ENCODE data around the gene P2RY8. TPM values are rescaled to one million over a fixed set of nuclear protein-coding genes. Genes with fewer than 3 reads are reported as not detected.

Gene P2RY8
- total and polyA plus RNA-seq, 2 of the 4 experiments (the other 2 are of a cell fraction), result not detected

DNA sequence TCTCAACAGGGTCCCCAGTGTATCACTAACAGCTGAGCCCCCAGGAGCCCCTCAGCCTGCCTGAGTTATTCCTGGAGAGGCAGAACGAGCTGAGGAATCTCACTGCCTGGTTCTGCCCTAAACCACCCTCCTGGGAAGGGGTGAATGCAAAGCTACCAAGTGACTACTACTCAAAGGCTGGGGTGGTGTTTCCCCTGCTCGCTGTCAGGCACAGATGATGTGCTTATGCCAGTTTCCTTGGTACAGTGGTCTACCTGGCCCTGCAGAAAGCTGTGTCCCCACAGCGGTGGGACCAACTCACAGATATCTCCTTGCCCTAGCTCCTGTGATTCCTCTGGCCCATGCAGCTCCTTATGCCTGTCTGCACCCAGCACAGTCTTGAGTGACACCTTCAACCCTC is 48.8 kb downstream of the P2RY8 start:
- H3K9me1 ChIP-seq (ENCODE audit: insufficient read depth, low read length), result no peaks in the 10 kb centered on the region
- no peak overlapping the region for H2AK9ac ChIP-seq (replicated peaks; ENCODE audit: low read depth, low read length, poor library complexity)
- H3K36me3 ChIP-seq (ENCODE audit: control insufficient read depth, insufficient read depth, low read length), result no peaks in the 10 kb centered on the region
- peaks cover 26% of the 10 kb centered on the region; the same call in 1 of the 2 replicates for H3K9me3 ChIP-seq (ENCODE audit: control insufficient read depth, insufficient read depth, low read length)
- dilution Hi-C loops (cut with HindIII; ENCODE audit: low sequenced_read_pairs, unreplicated experiment), result no loop called here
- in situ Hi-C loops (cut with MboI; ENCODE audit: low sequenced_read_pairs), result no loop called here
- no peaks in the 10 kb centered on the region for H3K79me1 ChIP-seq (ENCODE audit: low read depth in 1 of 2, low read length in 2 of 2)
- H2BK120ac ChIP-seq (ENCODE audit: low read depth, low read length), result no peak overlapping the region
- H3K23ac ChIP-seq (ENCODE audit: low read depth, low read length), result no peak overlapping the region
- H3K9ac ChIP-seq (ENCODE audit: low read depth, low read length), result no peak overlapping the region
- 70% methylated on average over 2 of the region's 3 CpGs; no CpG with 5 or more reads in 1 of the 2 experiments for WGBS, 2 experiments (ENCODE audit: extremely low coverage in 2 of 2, insufficient read length in 1 of 2)
- H3K4ac ChIP-seq (ENCODE audit: low read depth, low read length), result no peak overlapping the region
- no peak overlapping the region for H4K91ac ChIP-seq (ENCODE audit: insufficient read depth, low read depth, low read length)
- intact Hi-C loops (cut with micrococcal nuclease), result no loop called here
- H3K4me2 ChIP-seq (ENCODE audit: low read depth, low read length), result no peak overlapping the region
- H2AFZ ChIP-seq (replicated peaks; ENCODE audit: low read length, poor library complexity), result no peak overlapping the region
- H3K27me3 ChIP-seq (ENCODE audit: control insufficient read depth, insufficient read depth, low read length), result no peaks in the 10 kb centered on the region
- no peak overlapping the region for H4K8ac ChIP-seq (ENCODE audit: low read depth in 2 of 2, low read length in 2 of 2)
- TF ChIP-seq POLR2A (IDR thresholded peaks at IDR 0.05; ENCODE audit: low read depth, low read length), result no peak
- TF ChIP-seq NFE2L2 (IDR thresholded peaks at IDR 0.05; ENCODE audit: low read depth, low read length), result no peak
- TF ChIP-seq BHLHE40 (IDR thresholded peaks at IDR 0.05; ENCODE audit: low read depth, low read length), result no peak
- no peak for TF ChIP-seq RCOR1 (IDR thresholded peaks at IDR 0.05; ENCODE audit: insufficient replicate concordance, low read length)
- no peak for TF ChIP-seq RFX5 (IDR thresholded peaks at IDR 0.05; ENCODE audit: low read depth, low read length)
- no peak for TF ChIP-seq ELK1 (IDR thresholded peaks at IDR 0.05; ENCODE audit: borderline replicate concordance, low read depth, low read length)
- no peak for TF ChIP-seq SMC3 (IDR thresholded peaks at IDR 0.05; ENCODE audit: low read depth, low read length)
- no peak for TF ChIP-seq CTCF (conservative IDR thresholded peaks at IDR 0.05; ENCODE audit: low read depth, low read length)
- no peak for TF ChIP-seq MAFK (IDR thresholded peaks at IDR 0.05; ENCODE audit: low read depth, low read length)
- TF ChIP-seq CHD1 (IDR thresholded peaks at IDR 0.05; ENCODE audit: low read depth, low read length), result no peak
- TF ChIP-seq MAZ (IDR thresholded peaks at IDR 0.05; ENCODE audit: borderline replicate concordance, low read depth, low read length), result no peak
- TF ChIP-seq, protein P1, sequence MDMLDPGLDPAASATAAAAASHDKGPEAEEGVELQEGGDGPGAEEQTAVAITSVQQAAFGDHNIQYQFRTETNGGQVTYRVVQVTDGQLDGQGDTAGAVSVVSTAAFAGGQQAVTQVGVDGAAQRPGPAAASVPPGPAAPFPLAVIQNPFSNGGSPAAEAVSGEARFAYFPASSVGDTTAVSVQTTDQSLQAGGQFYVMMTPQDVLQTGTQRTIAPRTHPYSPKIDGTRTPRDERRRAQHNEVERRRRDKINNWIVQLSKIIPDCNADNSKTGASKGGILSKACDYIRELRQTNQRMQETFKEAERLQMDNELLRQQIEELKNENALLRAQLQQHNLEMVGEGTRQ (IDR thresholded peaks at IDR 0.05; ENCODE audit: low read depth, low read length), result no peak
- no peak for TF ChIP-seq RAD21 (IDR thresholded peaks at IDR 0.05; ENCODE audit: low read length)
- no peak for TF ChIP-seq MXI1 (IDR thresholded peaks at IDR 0.05; ENCODE audit: borderline replicate concordance, low read depth, low read length)
- no peak for TF ChIP-seq FOS (IDR thresholded peaks at IDR 0.05; ENCODE audit: low read depth, low read length)
- BruUV-seq (replicated peaks), result no TSS peak
- H4K20me1 ChIP-seq (ENCODE audit: insufficient read depth, low read length), result no peaks in the 10 kb centered on the region
- H2AK5ac ChIP-seq (ENCODE audit: low read depth, low read length), result no peak overlapping the region
- H3K4me1 ChIP-seq (ENCODE audit: control insufficient read depth, insufficient read depth, low read length), result no peaks in the 10 kb centered on the region
- no peak overlapping the region for H2BK5ac ChIP-seq (ENCODE audit: low read depth, low read length, poor library complexity, severe bottlenecking)
- ChIA-PET POLR2A (ENCODE audit: unreplicated experiment) (no interaction called here), CTCF (no interaction called here)
- no peak overlapping the region for H2BK15ac ChIP-seq (ENCODE audit: low read depth, low read length)
- H3K27ac ChIP-seq (ENCODE audit: insufficient read depth, low read length), result no peak overlapping the region
- DNase-seq (no peak), ATAC-seq (ENCODE audit: low read depth) (no peak)
- no peak overlapping the region for H4K5ac ChIP-seq (ENCODE audit: low read depth, low read length)
- H2BK20ac ChIP-seq (ENCODE audit: low read depth, low read length), result no peak overlapping the region
- no peak overlapping the region for H3K14ac ChIP-seq (replicated peaks; ENCODE audit: low read depth, low read length)
- H3K4me3 ChIP-seq (ENCODE audit: insufficient read depth, low read depth, low read length), result no peak overlapping the region
- H3K18ac ChIP-seq (ENCODE audit: low read depth, low read length), result no peak overlapping the region
- H3K56ac ChIP-seq (ENCODE audit: extremely low read depth, insufficient read depth, low read length), result no peak overlapping the region
